Omental fat pad (tissue), 4 donors: ENCODE measurements around the gene AUTS2. TPM values are rescaled to one million over a fixed set of nuclear protein-coding genes. Genes with fewer than 3 reads are reported as not detected.

Experiments
- ATAC-seq: fragments of 150-250 bp; one replicate; pipeline ENCODE4 v1.9.1; 2016; ENCODE audit warnings: mild to moderate bottlenecking, moderate library complexity; ENCODE audit not compliant: low FRiP score
- DNase-seq: peaks from one replicate; pipeline ENCODE4 v3.0.0-alpha.2; 2019; ENCODE audit warnings: low spot score
- CTCF ChIP-seq, 3 donors: fragments of 450-650 bp; IDR thresholded peaks; one replicate each; pipeline ENCODE4 v1.5.1; 2016 to 2017; ENCODE audit warnings: antibody characterized with exemption in 3 of 3, mild to moderate bottlenecking in 3 of 3, moderate library complexity in 2 of 3
- total RNA-seq, 4 donors: library from RNA; depleted of rRNA; stranded (reverse); fragments of >200 nt; gene quantifications; one replicate each; pipeline ENCODE4 v1.1.0, GENCODE V29; 2016

The AUTS2 gene
- total RNA-seq, 4 donors from 2014 or later, result 13.2 to 27.0 (median 21.2) TPM

DNA sequence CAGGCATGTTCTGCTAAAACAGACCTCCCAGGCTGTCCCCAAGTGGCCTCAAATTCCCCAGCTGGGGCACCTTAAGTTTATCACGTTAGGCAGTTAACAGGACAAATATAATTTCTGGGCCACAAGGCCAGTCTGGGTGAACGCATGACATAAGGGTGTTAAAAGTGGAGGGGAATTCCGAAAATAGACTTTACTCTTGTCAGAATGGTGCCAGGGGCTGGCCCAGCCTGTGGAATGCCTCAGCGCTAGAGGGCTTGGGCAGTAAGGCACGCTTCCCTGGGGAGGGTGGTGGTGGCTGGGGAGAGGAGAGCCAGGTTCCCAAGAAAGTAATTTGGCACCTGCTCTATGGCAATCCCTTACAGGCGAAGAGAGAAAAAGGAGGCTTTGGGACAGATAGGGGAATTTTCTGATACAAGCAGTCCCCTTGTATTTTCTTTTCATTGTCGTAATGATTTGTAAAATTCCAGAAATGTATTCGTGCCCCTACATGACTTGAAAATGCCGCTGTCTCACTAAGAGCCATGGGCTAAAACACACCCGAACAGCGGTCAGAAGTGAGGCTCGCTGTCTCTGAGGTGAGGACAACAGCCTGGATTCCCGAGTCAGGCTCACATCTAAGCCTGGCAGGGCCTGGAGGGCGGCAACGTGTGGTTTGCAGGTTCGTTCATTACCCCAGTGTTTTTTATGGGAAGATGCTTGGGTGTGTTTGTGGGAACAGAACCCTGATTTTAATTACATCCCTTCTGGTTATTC lies 1070.5 kb downstream of the AUTS2 start:
- no peak for DNase-seq
- no peak for ATAC-seq
- TF ChIP-seq CTCF (IDR thresholded peaks at IDR 0.05), result no peak

GRCh38 chr7:70669854-70670253 lies 1071.6 kb downstream of the AUTS2 start:
- DNase-seq (no peak), ATAC-seq (no peak)
- TF ChIP-seq CTCF (IDR thresholded peaks at IDR 0.05), result no peak

DNA sequence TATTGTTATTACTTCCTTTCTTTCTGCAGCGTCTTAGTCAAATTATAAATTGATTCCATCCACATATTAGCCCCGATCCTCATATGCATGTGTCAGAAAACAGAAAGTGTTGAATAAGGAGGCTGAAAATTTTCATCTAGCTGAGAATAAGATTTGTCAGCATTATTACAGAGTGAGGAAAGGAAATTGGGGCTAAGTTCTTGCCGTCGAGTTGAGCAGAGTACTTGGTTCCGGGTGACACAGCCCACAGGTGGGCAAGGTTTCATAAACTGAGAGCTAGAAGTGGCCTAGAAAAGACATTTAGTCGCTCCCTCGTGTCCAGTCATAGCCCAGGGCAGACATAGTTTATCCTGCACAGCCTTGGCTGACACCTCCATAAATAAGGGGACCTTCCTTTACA lies 1072.0 kb downstream of the AUTS2 start:
- no peak for ATAC-seq
- no peak for DNase-seq
- TF ChIP-seq CTCF (IDR thresholded peaks at IDR 0.05), result no peak

GRCh38 chr7:70673778-70674570 lies 1075.7 kb downstream of the AUTS2 start:
- no peak for DNase-seq
- no peak for ATAC-seq
- TF ChIP-seq CTCF (IDR thresholded peaks at IDR 0.05), result no peak

DNA sequence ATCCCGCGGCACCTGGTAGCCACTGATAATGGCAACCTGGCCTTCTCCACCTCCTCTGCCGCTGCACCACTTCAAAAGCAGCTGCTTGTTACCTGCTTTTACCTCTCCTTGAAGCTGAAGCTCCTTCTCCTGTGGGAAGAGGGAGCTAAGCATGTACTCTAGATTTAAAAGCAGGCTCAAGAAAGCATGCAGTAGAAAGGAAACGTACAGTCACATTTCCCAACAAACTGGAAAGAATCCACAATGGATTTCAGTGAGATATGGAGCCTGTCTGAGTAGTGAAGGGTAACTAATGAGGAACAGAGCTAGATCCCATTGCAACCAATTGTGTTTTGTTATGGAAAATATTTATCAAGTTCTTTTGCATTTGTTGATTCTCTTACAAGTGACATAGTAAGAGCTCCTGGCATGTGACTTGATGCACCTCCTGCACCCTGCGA lies 1076.3 kb downstream of the AUTS2 start:
- no peak for ATAC-seq
- DNase-seq, result no peak

GRCh38 chr7:70676243-70676642 lies 1078.0 kb downstream of the AUTS2 start:
- TF ChIP-seq CTCF (IDR thresholded peaks at IDR 0.05), result no peak
- ATAC-seq (no peak), DNase-seq (no peak)

More for the DNA sequence above, 1076.3 kb downstream of the AUTS2 start:
- TF ChIP-seq CTCF (IDR thresholded peaks at IDR 0.05), result no peak
